Measurements from ENCODE around the gene PHLDB3. TPM values are rescaled to one million over a fixed set of nuclear protein-coding genes. Genes with fewer than 3 reads are reported as not detected.

Gene PHLDB3
- total RNA-seq, 6 donors from 2014 or later = 1.8 to 22.6 (median 13.8) TPM

- H3K36me3 ChIP-seq = peaks cover 0 to 13% (median 5%) of the 10 kb centered on the region in 4 donors
- no peaks in the 10 kb centered on the region for H3K27me3 ChIP-seq
- no peak overlapping the region for H3K27ac ChIP-seq
- H3K4me1 ChIP-seq = no peaks in the 10 kb centered on the region
- TF ChIP-seq CTCF (IDR thresholded peaks at IDR 0.05) (no peak), POLR2A (IDR thresholded peaks at IDR 0.05) (no peak), EP300 (IDR thresholded peaks at IDR 0.05) (no peak), POLR2AphosphoS5 (IDR thresholded peaks at IDR 0.05) (no peak)
- H3K9me3 ChIP-seq = no peaks in the 10 kb centered on the region
- ATAC-seq (ENCODE audit: low FRiP score in 2 of 2) (no peak), DNase-seq (no peak)
- 90 to 93% methylated on average over 7 of the region's 7 CpGs for WGBS, 2 donors
- no peak overlapping the region for H3K4me3 ChIP-seq
These were observed 14.5 kb downstream of the PHLDB3 start for GRCh38 chr19:43489979-43490599.

GRCh38 chr19:43489310-43489709 lies 15.2 kb downstream of the PHLDB3 start:
- TF ChIP-seq CTCF (IDR thresholded peaks at IDR 0.05) = no peak
- no peak for TF ChIP-seq POLR2AphosphoS5 (IDR thresholded peaks at IDR 0.05)
- TF ChIP-seq POLR2A (IDR thresholded peaks at IDR 0.05) = no peak
- TF ChIP-seq EP300 (IDR thresholded peaks at IDR 0.05) = no peak
- ATAC-seq (ENCODE audit: low FRiP score in 2 of 2) (no peak), DNase-seq (no peak)
- Histone ChIP-seq H3K9me3 (no peaks in the 10 kb centered on the region), H3K4me3 (no peak overlapping the region), H3K4me1 (no peaks in the 10 kb centered on the region), H3K27me3 (no peaks in the 10 kb centered on the region), H3K27ac (no peak overlapping the region), H3K36me3 (peaks cover 0 to 8% (median 2%) of the 10 kb centered on the region in 4 donors)
- 59 to 67% methylated on average over 5 of the region's 5 CpGs for WGBS, 2 donors

- ATAC-seq (ENCODE audit: low FRiP score in 2 of 2) = no peak
- no peaks in the 10 kb centered on the region for H3K27me3 ChIP-seq
- peaks cover 0 to 4% (median 0%) of the 10 kb centered on the region in 4 donors for H3K36me3 ChIP-seq
- TF ChIP-seq CTCF (IDR thresholded peaks at IDR 0.05) = no peak
- H3K4me3 ChIP-seq = no peak overlapping the region
- H3K4me1 ChIP-seq = no peaks in the 10 kb centered on the region
- H3K9me3 ChIP-seq = no peaks in the 10 kb centered on the region
- WGBS, 2 donors = 93% methylated on average over 8 of the region's 8 CpGs
- H3K27ac ChIP-seq = no peak overlapping the region
- DNase-seq = no peak
These were observed 16.4 kb downstream of the PHLDB3 start for GRCh38 chr19:43488179-43488578.

GRCh38 chr19:43486412-43486811 lies 18.1 kb downstream of the PHLDB3 start:
- no peaks in the 10 kb centered on the region for H3K9me3 ChIP-seq
- ATAC-seq (ENCODE audit: low FRiP score in 2 of 2) (peak in 1 of 2 donors; percentile 35), DNase-seq (no peak)
- no peak overlapping the region for H3K4me3 ChIP-seq
- H3K27ac ChIP-seq = no peak overlapping the region
- 92 to 98% methylated on average over 6 to 7 of the region's 7 CpGs for WGBS, 2 donors
- no peaks in the 10 kb centered on the region for H3K27me3 ChIP-seq
- no peak for TF ChIP-seq POLR2A (IDR thresholded peaks at IDR 0.05)
- TF ChIP-seq POLR2AphosphoS5 (IDR thresholded peaks at IDR 0.05) = no peak
- no peak for TF ChIP-seq CTCF (IDR thresholded peaks at IDR 0.05)
- no peak for TF ChIP-seq EP300 (IDR thresholded peaks at IDR 0.05)
- H3K4me1 ChIP-seq = no peaks in the 10 kb centered on the region
- peaks cover 0 to 4% (median 0%) of the 10 kb centered on the region in 4 donors for H3K36me3 ChIP-seq

GRCh38 chr19:43485951-43486350 lies 18.6 kb downstream of the PHLDB3 start:
- Histone ChIP-seq H3K27ac (no peak overlapping the region), H3K4me1 (no peaks in the 10 kb centered on the region), H3K36me3 (peaks cover 0 to 4% (median 0%) of the 10 kb centered on the region in 4 donors), H3K9me3 (no peaks in the 10 kb centered on the region), H3K27me3 (no peaks in the 10 kb centered on the region), H3K4me3 (no peak overlapping the region)
- TF ChIP-seq POLR2A (IDR thresholded peaks at IDR 0.05) (no peak), POLR2AphosphoS5 (IDR thresholded peaks at IDR 0.05) (no peak), CTCF (IDR thresholded peaks at IDR 0.05) (no peak), EP300 (IDR thresholded peaks at IDR 0.05) (no peak)
- ATAC-seq (ENCODE audit: low FRiP score in 2 of 2) (no peak), DNase-seq (no peak)
- 74 to 82% methylated on average over 6 of the region's 6 CpGs for WGBS, 2 donors
